ENCODE measurements around the gene IL1RAPL1.

DNA sequence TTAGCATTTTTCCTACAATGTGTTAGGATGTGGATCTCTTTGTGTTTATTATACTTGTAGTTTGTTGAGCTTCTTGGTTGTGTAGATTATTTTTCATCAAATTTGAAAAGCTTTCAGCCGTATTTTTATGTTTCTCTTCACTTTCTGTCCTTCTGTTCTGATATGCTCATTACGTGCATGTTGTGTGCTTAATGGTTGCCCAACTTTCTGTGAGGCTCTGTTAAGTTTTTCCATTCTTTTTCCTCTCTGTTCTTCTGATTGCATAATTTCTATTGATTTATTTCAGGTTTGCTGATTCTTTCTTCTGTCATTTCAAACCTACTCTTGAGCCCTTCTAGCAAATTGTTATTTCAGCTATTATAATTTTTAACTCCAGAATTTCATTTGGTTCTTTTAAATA lies 478.2 kb downstream of the IL1RAPL1 start:
- TF ChIP-seq SUZ12 (IDR thresholded peaks at IDR 0.05; ENCODE audit: extremely low read depth, insufficient read depth, insufficient read length) (no peak), YY1 (IDR thresholded peaks at IDR 0.05; ENCODE audit: insufficient read depth, insufficient read length) (no peak)

Measured in NT2/D1 (cell line).